IMR-90 (cell line): Measurements from ENCODE around the gene LTC4S. TPM values are rescaled to one million over a fixed set of nuclear protein-coding genes. Genes with fewer than 3 reads are reported as not detected.

Source experiments
- ATAC-seq: fragments of 200-7000 bp; cut with Tn5 transposase; 2 replicates; pipeline ENCODE4 v1.9.1; 2020; ENCODE audit warnings: low read depth, mild to moderate bottlenecking, moderate library complexity
- BruUV-seq: library from RNA; stranded (reverse); fragments of 400-500 nt; replicated peaks from 2 replicates; lab custom pipeline; 2021; lab: Mats Ljungman, UMichigan
- CTCF ChIA-PET: fragments of 300-600 bp; formaldehyde crosslinking; extraction: SDS; loops from one replicate; lab custom pipeline; 2021; ENCODE audit warnings: antibody characterized with exemption; lab: Yijun Ruan, JAX
- POLR2A ChIA-PET: fragments of 300-600 bp; sonication (Branson Sonifier 250); formaldehyde crosslinking; loops from one replicate; lab custom pipeline; 2022; ENCODE audit warnings: antibody characterized with exemption; ENCODE audit not compliant: unreplicated experiment; lab: Charles Lee
- DNase-seq: peaks from one replicate; pipeline ENCODE4 v3.0.0; 2013
- H2AFZ ChIP-seq: replicated peaks from 2 replicates; pipeline ENCODE3; 2013; ENCODE audit warnings: low read length, mild to moderate bottlenecking; ENCODE audit not compliant: poor library complexity
- H2AK5ac ChIP-seq: 2 replicates; pipeline ENCODE4 v1.6.1; 2013; ENCODE audit warnings: low read depth, low read length, inconsistent platforms
- H2AK9ac ChIP-seq: replicated peaks from 2 replicates; pipeline ENCODE3; 2013; ENCODE audit warnings: mild to moderate bottlenecking, low read depth, low read length, moderate library complexity; ENCODE audit not compliant: poor library complexity
- H2BK120ac ChIP-seq: 2 replicates; pipeline ENCODE4 v1.6.1; 2013; ENCODE audit warnings: low read depth, low read length, inconsistent platforms
- H2BK15ac ChIP-seq: 3 replicates; pipeline ENCODE4 v1.6.1; 2013; ENCODE audit warnings: low read depth, low read length, inconsistent platforms
- H2BK20ac ChIP-seq: 2 replicates; pipeline ENCODE4 v1.6.1; 2013; ENCODE audit warnings: low read depth, mild to moderate bottlenecking, inconsistent platforms, low read length, moderate library complexity
- H2BK5ac ChIP-seq: 2 replicates; pipeline ENCODE4 v1.6.1; 2013; ENCODE audit warnings: mild to moderate bottlenecking, low read depth, low read length, inconsistent platforms; ENCODE audit not compliant: poor library complexity, severe bottlenecking
- H3K14ac ChIP-seq: replicated peaks from 2 replicates; pipeline ENCODE4 v1.6.1; 2013; ENCODE audit warnings: low read depth, low read length, inconsistent platforms
- H3K18ac ChIP-seq: 2 replicates; pipeline ENCODE4 v1.6.1; 2013; ENCODE audit warnings: low read depth, low read length, control low read depth
- H3K23ac ChIP-seq: 2 replicates; pipeline ENCODE4 v1.6.1; 2013; ENCODE audit warnings: low read depth, low read length, inconsistent platforms
- H3K27ac ChIP-seq: 2 replicates; pipeline ENCODE4 v1.5.1; 2013; ENCODE audit warnings: mild to moderate bottlenecking, control low read depth, low read length; ENCODE audit not compliant: insufficient read depth
- H3K27me3 ChIP-seq: 2 replicates; pipeline ENCODE4 v1.6.1; 2013; ENCODE audit warnings: low read length; ENCODE audit not compliant: control insufficient read depth, insufficient read depth
- H3K36me3 ChIP-seq: 2 replicates; pipeline ENCODE4 v1.6.1; 2013; ENCODE audit warnings: low read length, mixed read lengths; ENCODE audit not compliant: control insufficient read depth, insufficient read depth
- H3K4ac ChIP-seq: 2 replicates; pipeline ENCODE4 v1.6.1; 2013; ENCODE audit warnings: low read depth, low read length, inconsistent platforms
- H3K4me1 ChIP-seq: 2 replicates; pipeline ENCODE4 v1.6.1; 2013; ENCODE audit warnings: low read length, mixed read lengths; ENCODE audit not compliant: control insufficient read depth, insufficient read depth
- H3K4me2 ChIP-seq: 2 replicates; pipeline ENCODE4 v1.6.1; 2013; ENCODE audit warnings: low read depth, mild to moderate bottlenecking, control low read depth, low read length, moderate library complexity
- H3K4me3 ChIP-seq: 2 replicates; pipeline ENCODE4 v1.5.1; 2013; ENCODE audit warnings: low read depth, mild to moderate bottlenecking, control low read depth, low read length, moderate library complexity; ENCODE audit not compliant: insufficient read depth
- H3K56ac ChIP-seq: 2 replicates; pipeline ENCODE4 v1.6.1; 2013; ENCODE audit warnings: low read length, inconsistent platforms; ENCODE audit not compliant: insufficient read depth; ENCODE audit errors: extremely low read depth
- H3K79me1 ChIP-seq, 2 experiments: 2 replicates each; pipeline ENCODE4 v1.6.1; 2013; ENCODE audit warnings: low read length in 2 of 2, inconsistent platforms in 1 of 2, low read depth in 1 of 2
- H3K9ac ChIP-seq: 2 replicates; pipeline ENCODE4 v1.6.1; 2013; ENCODE audit warnings: low read depth, low read length, control low read depth
- H3K9me1 ChIP-seq: 2 replicates; pipeline ENCODE4 v1.6.1; 2013; ENCODE audit warnings: low read length, inconsistent platforms; ENCODE audit not compliant: insufficient read depth
- H3K9me3 ChIP-seq: 2 replicates; pipeline ENCODE4 v1.6.1; 2013; ENCODE audit warnings: low read length; ENCODE audit not compliant: control insufficient read depth, insufficient read depth
- H4K20me1 ChIP-seq: 2 replicates; pipeline ENCODE4 v1.6.1; 2013; ENCODE audit warnings: low read length, inconsistent platforms; ENCODE audit not compliant: insufficient read depth
- H4K5ac ChIP-seq: 2 replicates; pipeline ENCODE4 v1.6.1; 2013; ENCODE audit warnings: mild to moderate bottlenecking, low read depth, low read length, control low read depth
- H4K8ac ChIP-seq, 2 experiments: 2 replicates each; pipeline ENCODE4 v1.6.1; 2013; ENCODE audit warnings: low read depth in 2 of 2, low read length in 2 of 2, control low read depth in 1 of 2, inconsistent platforms in 1 of 2
- H4K91ac ChIP-seq: 2 replicates; pipeline ENCODE4 v1.6.1; 2013; ENCODE audit warnings: low read depth, low read length, inconsistent platforms; ENCODE audit not compliant: insufficient read depth
- CHD1 ChIP-seq: IDR thresholded peaks from 2 replicates; pipeline ENCODE4 v1.6.1; 2012; ENCODE audit warnings: low read depth, low read length, improper control_type of control experiment
- MAFK ChIP-seq: IDR thresholded peaks from 2 replicates; pipeline ENCODE4 v1.6.1; 2012; ENCODE audit warnings: low read depth, low read length, improper control_type of control experiment
- MAZ ChIP-seq: IDR thresholded peaks from 2 replicates; pipeline ENCODE4 v1.6.1; 2012; ENCODE audit warnings: low read depth, mild to moderate bottlenecking, low read length, improper control_type of control experiment, moderate library complexity, borderline replicate concordance
- RCOR1 ChIP-seq: IDR thresholded peaks from 2 replicates; pipeline ENCODE4 v1.6.1; 2012; ENCODE audit warnings: mild to moderate bottlenecking, low read length, improper control_type of control experiment; ENCODE audit not compliant: insufficient replicate concordance
- RFX5 ChIP-seq: IDR thresholded peaks from 2 replicates; pipeline ENCODE4 v1.8.0; 2012; ENCODE audit warnings: low read depth, mild to moderate bottlenecking, low read length, moderate library complexity
- SMC3 ChIP-seq: fragments of 150-350 bp; IDR thresholded peaks from 2 replicates; pipeline ENCODE4 v1.6.1; 2016; ENCODE audit warnings: low read depth, mild to moderate bottlenecking, antibody characterized with exemption, low read length, moderate library complexity
- WGBS, 2 experiments: methylation state at CpG; one replicate each; pipeline versions ENCODE4 v1.1.5 to v1.1.7; 2013; ENCODE audit warnings: missing lambda C conversion rate in 2 of 2; ENCODE audit not compliant: insufficient read length in 1 of 2; ENCODE audit errors: extremely low coverage in 2 of 2; 5-methylcytosine and 5-hydroxymethylcytosine counted together
- dilution Hi-C: fragments of 300-500 bp; cut with HindIII; formaldehyde crosslinking; loops from one replicate; pipeline ENCODE4 v1.14.3; 2018; ENCODE audit warnings: low sequenced_read_pairs; ENCODE audit not compliant: unreplicated experiment
- in situ Hi-C: fragments of 300-500 bp; cut with MboI; formaldehyde crosslinking; loops from 3 replicates; pipeline ENCODE4 v1.14.3; 2019; ENCODE audit warnings: low sequenced_read_pairs, inconsistent platforms, mixed read lengths
- intact Hi-C: fragments of 100-400 bp; cut with micrococcal nuclease; formaldehyde crosslinking; loops from 2 replicates; pipeline ENCODE4 v1.10.0; 2022
- polyA plus RNA-seq, 3 experiments: library from polyadenylated mRNA; depleted of rRNA; stranded (reverse); fragments of >200 nt; gene quantifications; 2 replicates each; pipeline ENCODE4 v1.2.3, GENCODE V29; 2012; ENCODE audit warnings: low replicate concordance in 1 of 3
- total RNA-seq: library from RNA; depleted of rRNA; stranded (reverse); fragments of >200 nt; gene quantifications from 2 replicates; pipeline ENCODE4 v1.2.3, GENCODE V29; 2012
- TF ChIP-seq, protein P1 (sequence below): fragments of 150-350 bp; IDR thresholded peaks from 2 replicates; pipeline ENCODE4 v1.6.1; 2017; ENCODE audit warnings: mild to moderate bottlenecking, antibody characterized with exemption, low read length, low read depth
- TF ChIP-seq, protein P2 (sequence below): conservative IDR thresholded peaks from 2 replicates; pipeline ENCODE4 v1.5.1; 2012; ENCODE audit warnings: mild to moderate bottlenecking, low read depth, low read length, improper control_type of control experiment

The LTC4S gene
- total and polyA plus RNA-seq, 2 of the 4 experiments (the other 2 are of a cell fraction) = 0.72 TPM; not detected in 1

DNA sequence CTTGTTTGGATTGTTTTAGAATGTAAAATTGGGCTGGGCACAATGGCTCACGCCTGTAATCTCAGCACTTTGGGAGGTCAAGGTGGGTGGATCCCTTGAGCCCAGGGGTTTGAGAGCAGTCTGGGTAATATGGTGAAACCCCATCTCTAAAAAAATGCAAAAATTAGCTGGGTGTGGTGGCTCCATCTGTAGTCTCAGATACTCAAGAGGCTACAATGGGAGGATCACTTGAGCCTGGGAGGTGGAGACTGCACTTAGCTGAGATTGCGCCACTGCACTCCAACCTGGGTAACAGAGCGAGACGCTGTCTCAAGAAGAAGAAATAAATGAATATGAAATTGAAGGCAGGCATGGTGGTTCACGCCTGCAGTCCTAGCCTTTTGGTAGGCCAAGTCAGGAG, 39.8 kb upstream of the LTC4S start:
- Histone ChIP-seq H4K5ac (no peak overlapping the region), H4K8ac (no peak overlapping the region), H3K4me1 (peaks cover 4% of the 10 kb centered on the region), H2AFZ (no peak overlapping the region), H3K4ac (no peak overlapping the region), H4K20me1 (peaks cover 82% of the 10 kb centered on the region), H2BK20ac (no peak overlapping the region), H3K4me3 (no peak overlapping the region), H3K56ac (no peak overlapping the region), H3K23ac (no peak overlapping the region), H3K79me1 (peaks cover 22 to 72% of the 10 kb centered on the region in 2 experiments), H4K91ac (no peak overlapping the region), H2AK5ac (no peak overlapping the region), H3K4me2 (no peak overlapping the region), H3K36me3 (peaks cover 8% of the 10 kb centered on the region), H2BK5ac (no peak overlapping the region), H3K27me3 (no peaks in the 10 kb centered on the region), H3K18ac (no peak overlapping the region), H3K9ac (no peak overlapping the region), H3K9me1 (peaks cover 10% of the 10 kb centered on the region), H3K9me3 (no peaks in the 10 kb centered on the region), H2BK15ac (no peak overlapping the region), H3K14ac (no peak overlapping the region), H2AK9ac (no peak overlapping the region), H2BK120ac (no peak overlapping the region), H3K27ac (no peak overlapping the region)
- DNase-seq = no peak
- intact Hi-C loops = no loop called here
- TF ChIP-seq, protein P1, sequence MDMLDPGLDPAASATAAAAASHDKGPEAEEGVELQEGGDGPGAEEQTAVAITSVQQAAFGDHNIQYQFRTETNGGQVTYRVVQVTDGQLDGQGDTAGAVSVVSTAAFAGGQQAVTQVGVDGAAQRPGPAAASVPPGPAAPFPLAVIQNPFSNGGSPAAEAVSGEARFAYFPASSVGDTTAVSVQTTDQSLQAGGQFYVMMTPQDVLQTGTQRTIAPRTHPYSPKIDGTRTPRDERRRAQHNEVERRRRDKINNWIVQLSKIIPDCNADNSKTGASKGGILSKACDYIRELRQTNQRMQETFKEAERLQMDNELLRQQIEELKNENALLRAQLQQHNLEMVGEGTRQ = no peak
- TF ChIP-seq RFX5 = no peak
- TF ChIP-seq SMC3 = no peak
- TF ChIP-seq, protein P2, sequence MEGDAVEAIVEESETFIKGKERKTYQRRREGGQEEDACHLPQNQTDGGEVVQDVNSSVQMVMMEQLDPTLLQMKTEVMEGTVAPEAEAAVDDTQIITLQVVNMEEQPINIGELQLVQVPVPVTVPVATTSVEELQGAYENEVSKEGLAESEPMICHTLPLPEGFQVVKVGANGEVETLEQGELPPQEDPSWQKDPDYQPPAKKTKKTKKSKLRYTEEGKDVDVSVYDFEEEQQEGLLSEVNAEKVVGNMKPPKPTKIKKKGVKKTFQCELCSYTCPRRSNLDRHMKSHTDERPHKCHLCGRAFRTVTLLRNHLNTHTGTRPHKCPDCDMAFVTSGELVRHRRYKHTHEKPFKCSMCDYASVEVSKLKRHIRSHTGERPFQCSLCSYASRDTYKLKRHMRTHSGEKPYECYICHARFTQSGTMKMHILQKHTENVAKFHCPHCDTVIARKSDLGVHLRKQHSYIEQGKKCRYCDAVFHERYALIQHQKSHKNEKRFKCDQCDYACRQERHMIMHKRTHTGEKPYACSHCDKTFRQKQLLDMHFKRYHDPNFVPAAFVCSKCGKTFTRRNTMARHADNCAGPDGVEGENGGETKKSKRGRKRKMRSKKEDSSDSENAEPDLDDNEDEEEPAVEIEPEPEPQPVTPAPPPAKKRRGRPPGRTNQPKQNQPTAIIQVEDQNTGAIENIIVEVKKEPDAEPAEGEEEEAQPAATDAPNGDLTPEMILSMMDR = no peak
- no peak for TF ChIP-seq RCOR1
- TF ChIP-seq MAZ = no peak
- TF ChIP-seq MAFK = no peak
- no peak for TF ChIP-seq CHD1
- 100% methylated on average over 3 of the region's 5 CpGs; no CpG with 5 or more reads in 1 of the 2 experiments for WGBS, 2 experiments
- CTCF ChIA-PET = no interaction called here
- BruUV-seq = no TSS peak
- in situ Hi-C loops = no loop called here
- ATAC-seq = no peak
- dilution Hi-C loops = no loop called here
- POLR2A ChIA-PET = no interaction called here
